OCI-LY7 (cell line): Measurements from ENCODE around the gene CFTR.

ENCODE experiments used
- EZH2phosphoT487 ChIP-seq: fragments of 200-600 bp; sonication (generic); IDR thresholded peaks from 2 replicates; pipeline ENCODE4 v1.6.1; 2018; ENCODE audit warnings: low read depth, borderline replicate concordance, mild to moderate bottlenecking, mixed run types, antibody characterized with exemption, low read length, moderate library complexity, mixed read lengths
- TF ChIP-seq, protein P1 (sequence below): fragments of 200-600 bp; sonication (generic); conservative IDR thresholded peaks from 2 replicates; pipeline ENCODE4 v1.5.1; 2014; ENCODE audit warnings: mild to moderate bottlenecking, antibody characterized with exemption, low read length, moderate library complexity, mixed read lengths

DNA sequence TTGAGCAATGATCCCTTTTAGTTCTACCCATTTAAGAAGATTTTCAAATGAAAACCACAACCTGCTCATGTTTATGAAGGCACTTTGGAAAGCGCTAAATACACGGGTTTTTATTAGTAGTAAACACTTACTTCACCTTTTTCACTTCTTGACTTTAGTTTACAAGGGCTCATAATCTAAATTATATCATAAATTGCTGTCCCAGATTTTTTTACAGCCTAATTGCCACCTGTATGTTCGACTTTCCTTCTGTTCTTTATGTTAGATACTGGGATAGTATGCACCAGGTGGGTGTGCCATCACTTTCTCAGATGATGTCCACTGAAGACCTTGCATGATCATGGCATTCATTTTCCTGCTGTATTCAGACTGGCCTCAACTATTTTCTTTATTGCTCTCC is 22.5 kb downstream of the CFTR start:
- TF ChIP-seq, protein P1, sequence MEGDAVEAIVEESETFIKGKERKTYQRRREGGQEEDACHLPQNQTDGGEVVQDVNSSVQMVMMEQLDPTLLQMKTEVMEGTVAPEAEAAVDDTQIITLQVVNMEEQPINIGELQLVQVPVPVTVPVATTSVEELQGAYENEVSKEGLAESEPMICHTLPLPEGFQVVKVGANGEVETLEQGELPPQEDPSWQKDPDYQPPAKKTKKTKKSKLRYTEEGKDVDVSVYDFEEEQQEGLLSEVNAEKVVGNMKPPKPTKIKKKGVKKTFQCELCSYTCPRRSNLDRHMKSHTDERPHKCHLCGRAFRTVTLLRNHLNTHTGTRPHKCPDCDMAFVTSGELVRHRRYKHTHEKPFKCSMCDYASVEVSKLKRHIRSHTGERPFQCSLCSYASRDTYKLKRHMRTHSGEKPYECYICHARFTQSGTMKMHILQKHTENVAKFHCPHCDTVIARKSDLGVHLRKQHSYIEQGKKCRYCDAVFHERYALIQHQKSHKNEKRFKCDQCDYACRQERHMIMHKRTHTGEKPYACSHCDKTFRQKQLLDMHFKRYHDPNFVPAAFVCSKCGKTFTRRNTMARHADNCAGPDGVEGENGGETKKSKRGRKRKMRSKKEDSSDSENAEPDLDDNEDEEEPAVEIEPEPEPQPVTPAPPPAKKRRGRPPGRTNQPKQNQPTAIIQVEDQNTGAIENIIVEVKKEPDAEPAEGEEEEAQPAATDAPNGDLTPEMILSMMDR, result no peak
- TF ChIP-seq EZH2phosphoT487, result no peak
